Ovary (tissue), 9 donors: ENCODE data around the gene ABLIM2. TPM values are rescaled to one million over a fixed set of nuclear protein-coding genes. Genes with fewer than 3 reads are reported as not detected.

Source experiments
- DNase-seq, 5 donors: peaks; one replicate each; pipeline ENCODE4 v3.0.0-alpha.2; 2019 to 2020
- H3K27ac ChIP-seq, 2 donors: fragments of 200-600 bp; one replicate each; pipeline versions ENCODE4 v1.5.1 to v1.8.0; 2019 to 2022
- H3K27me3 ChIP-seq: fragments of 200-600 bp; one replicate; pipeline ENCODE4 v1.8.0; 2022
- H3K36me3 ChIP-seq: fragments of 200-600 bp; sonication (generic); one replicate; pipeline ENCODE4 v1.5.1; 2019
- H3K4me1 ChIP-seq: one replicate; pipeline ENCODE4 v1.8.1; 2013; ENCODE audit warnings: mild to moderate bottlenecking, moderate library complexity; ENCODE audit not compliant: insufficient read depth
- H3K4me3 ChIP-seq: fragments of 200-600 bp; sonication (generic); one replicate; pipeline ENCODE4 v1.5.1; 2017
- H3K9me3 ChIP-seq, 2 donors: fragments of 200-600 bp in 1 of 2; sonication (generic) in 1 of 2; one replicate each; pipeline versions ENCODE4 v1.5.1 to v1.8.1; 2013 to 2019; ENCODE audit warnings: mild to moderate bottlenecking in 1 of 2, moderate library complexity in 1 of 2
- EP300 ChIP-seq: sonication (generic); formaldehyde crosslinking; IDR thresholded peaks from one replicate; pipeline ENCODE4 v1.6.1; 2017; ENCODE audit warnings: antibody characterized with exemption
- POLR2A ChIP-seq: fragments of 450-650 bp; IDR thresholded peaks from one replicate; pipeline ENCODE4 v1.6.1; 2017; ENCODE audit warnings: antibody characterized with exemption, mild to moderate bottlenecking, moderate library complexity
- WGBS, 3 donors: extraction: QIAGEN DNeasy Blood & Tissue Kit in 1 of 3; methylation state at CpG; one replicate each; pipeline versions ENCODE4 v1.1.5 to v1.1.7; 2013 to 2017; 5-methylcytosine and 5-hydroxymethylcytosine counted together
- intact Hi-C, 4 donors: fragments of 100-400 bp; cut with DNase I; formaldehyde crosslinking; loops; one replicate each; pipeline versions ENCODE4 v1.11.0 to v1.15.1; 2022 to 2023
- polyA plus RNA-seq, 2 donors: library from polyadenylated mRNA; stranded (reverse); fragments of 200-250 nt in 1 of 2; fragments of 350-450 nt in 1 of 2; fragmentation: Illumina TruSeq in 1 of 2; extraction: RNeasy Lipid Tissue Mini Kit (QIAGEN cat#74804) in 1 of 2; gene quantifications; one replicate each; pipeline ENCODE4 v1.2.3, GENCODE V29; 2013 to 2014
- total RNA-seq, 7 donors: library from RNA; depleted of rRNA in 2 of 7; stranded (reverse); fragments of >200 nt in 2 of 7; fragmentation: NEBNext Ultra II Directional in 3 of 7; extraction: Animal tissue kit (Norgen Biotek cat#: 25700) in 3 of 7; gene quantifications; one replicate each; pipeline versions ENCODE4 v1.1.0 to v1.2.4, GENCODE V29; 2016 to 2023
- TF ChIP-seq, protein P1 (sequence below), 3 donors: fragments of 450-650 bp in 2 of 3; fragments of 200-600 bp in 1 of 3; IDR thresholded peaks; one replicate each; pipeline versions ENCODE4 v1.5.1 to v1.8.0; 2016 to 2022; ENCODE audit warnings: antibody characterized with exemption in 3 of 3, mild to moderate bottlenecking in 1 of 3
- donor health status: DM: no; HTN: no; CAD: no; lungs with moderate emphysema.
- donor health status: DM: no; HTN: no; CAD: no.
- donor health status: Bipolar disorder and iron deficiency.
- donor health status: DM: yes; HTN: yes; CAD: no.
- donor health status: DM: no; HTN: no; CAD: no.
- donor health status: DM: yes; HTN: yes; CAD: no.

The ABLIM2 gene
- total and polyA plus RNA-seq, 9 donors, result 0.81 to 7.9 (median 2.1) TPM

DNA sequence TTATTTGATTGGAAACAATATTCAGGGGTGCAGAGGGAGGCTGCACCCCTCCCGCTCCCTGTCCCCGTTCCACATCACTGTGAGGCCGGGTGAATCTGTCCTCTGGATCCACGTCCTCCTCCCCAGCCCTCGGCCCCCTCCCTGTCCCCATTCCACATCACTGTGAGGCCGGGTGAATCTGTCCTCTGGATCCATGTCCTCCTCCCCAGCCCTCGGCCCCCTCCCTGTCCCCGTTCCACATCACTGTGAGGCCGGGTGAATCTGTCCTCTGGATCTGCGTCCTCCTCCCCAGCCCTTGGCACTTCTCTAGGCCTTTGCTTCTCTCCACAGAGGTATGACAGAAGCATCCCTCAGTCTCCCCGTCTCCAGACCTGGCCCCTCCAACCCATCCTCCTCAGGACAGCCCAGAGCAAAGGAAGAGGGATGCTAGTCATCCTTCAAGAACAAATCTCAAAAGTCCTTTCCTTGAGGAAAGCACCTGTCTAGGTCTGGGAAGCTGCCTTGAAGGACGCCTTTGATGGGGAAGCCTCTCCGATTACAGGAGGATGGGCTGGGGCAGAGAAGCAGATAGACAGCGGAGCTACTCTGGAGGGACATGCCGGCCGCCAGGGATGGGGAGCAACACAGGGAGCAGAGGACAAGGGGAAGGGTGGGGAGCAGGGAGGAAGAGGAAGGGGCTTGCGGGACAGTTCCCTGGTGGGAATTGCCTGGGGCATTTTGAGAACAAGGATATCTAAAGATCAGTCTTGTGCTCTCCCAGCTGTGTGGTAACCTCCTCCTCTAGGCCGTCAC lies 208.1 kb downstream of the ABLIM2 start:
- Histone ChIP-seq H3K9me3 (no peaks in the 10 kb centered on the region), H3K4me1 (peaks cover 3% of the 10 kb centered on the region), H3K27ac (no peak overlapping the region), H3K36me3 (no peaks in the 10 kb centered on the region), H3K27me3 (no peaks in the 10 kb centered on the region), H3K4me3 (no peak overlapping the region)
- 89 to 90% (median 90%) methylated on average over 18 of the region's 18 CpGs for WGBS, 3 donors
- TF ChIP-seq EP300 (no peak), POLR2A (no peak)
- TF ChIP-seq, protein P1, sequence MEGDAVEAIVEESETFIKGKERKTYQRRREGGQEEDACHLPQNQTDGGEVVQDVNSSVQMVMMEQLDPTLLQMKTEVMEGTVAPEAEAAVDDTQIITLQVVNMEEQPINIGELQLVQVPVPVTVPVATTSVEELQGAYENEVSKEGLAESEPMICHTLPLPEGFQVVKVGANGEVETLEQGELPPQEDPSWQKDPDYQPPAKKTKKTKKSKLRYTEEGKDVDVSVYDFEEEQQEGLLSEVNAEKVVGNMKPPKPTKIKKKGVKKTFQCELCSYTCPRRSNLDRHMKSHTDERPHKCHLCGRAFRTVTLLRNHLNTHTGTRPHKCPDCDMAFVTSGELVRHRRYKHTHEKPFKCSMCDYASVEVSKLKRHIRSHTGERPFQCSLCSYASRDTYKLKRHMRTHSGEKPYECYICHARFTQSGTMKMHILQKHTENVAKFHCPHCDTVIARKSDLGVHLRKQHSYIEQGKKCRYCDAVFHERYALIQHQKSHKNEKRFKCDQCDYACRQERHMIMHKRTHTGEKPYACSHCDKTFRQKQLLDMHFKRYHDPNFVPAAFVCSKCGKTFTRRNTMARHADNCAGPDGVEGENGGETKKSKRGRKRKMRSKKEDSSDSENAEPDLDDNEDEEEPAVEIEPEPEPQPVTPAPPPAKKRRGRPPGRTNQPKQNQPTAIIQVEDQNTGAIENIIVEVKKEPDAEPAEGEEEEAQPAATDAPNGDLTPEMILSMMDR (IDR thresholded peaks at IDR 0.05), result no peak
- no peak for DNase-seq
- intact Hi-C loops, result no loop called here

DNA sequence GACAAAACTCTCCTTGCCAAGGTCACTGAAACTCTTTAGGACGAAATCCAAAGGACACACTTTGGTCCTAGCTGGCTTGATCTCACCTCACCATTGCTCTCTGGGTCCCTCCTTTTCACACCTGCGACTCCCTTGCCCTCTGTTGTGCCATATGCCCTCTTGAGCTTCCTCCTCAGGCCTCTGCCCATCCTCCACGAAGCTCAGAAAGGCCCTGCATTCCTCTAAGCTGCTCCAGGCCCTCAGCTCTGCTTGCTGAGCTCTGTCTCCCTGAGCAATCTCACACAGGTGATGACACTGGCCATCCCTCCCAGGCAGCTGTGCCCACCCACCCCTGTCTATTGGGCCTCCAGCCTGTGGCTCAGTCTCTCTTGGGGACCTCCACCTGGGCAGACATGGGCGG lies 208.9 kb downstream of the ABLIM2 start:
- no peak overlapping the region for H3K4me3 ChIP-seq
- intact Hi-C loops, result no loop called here
- no peaks in the 10 kb centered on the region for H3K9me3 ChIP-seq
- H3K36me3 ChIP-seq, result no peaks in the 10 kb centered on the region
- DNase-seq, result no peak
- no peaks in the 10 kb centered on the region for H3K27me3 ChIP-seq
- WGBS, 3 donors, result 80 to 84% (median 82%) methylated on average over 4 of the region's 4 CpGs
- H3K27ac ChIP-seq, result no peak overlapping the region
- TF ChIP-seq, protein P1 (IDR thresholded peaks at IDR 0.05), result no peak
- TF ChIP-seq EP300 (no peak), POLR2A (no peak)
- peaks cover 3% of the 10 kb centered on the region for H3K4me1 ChIP-seq

DNA sequence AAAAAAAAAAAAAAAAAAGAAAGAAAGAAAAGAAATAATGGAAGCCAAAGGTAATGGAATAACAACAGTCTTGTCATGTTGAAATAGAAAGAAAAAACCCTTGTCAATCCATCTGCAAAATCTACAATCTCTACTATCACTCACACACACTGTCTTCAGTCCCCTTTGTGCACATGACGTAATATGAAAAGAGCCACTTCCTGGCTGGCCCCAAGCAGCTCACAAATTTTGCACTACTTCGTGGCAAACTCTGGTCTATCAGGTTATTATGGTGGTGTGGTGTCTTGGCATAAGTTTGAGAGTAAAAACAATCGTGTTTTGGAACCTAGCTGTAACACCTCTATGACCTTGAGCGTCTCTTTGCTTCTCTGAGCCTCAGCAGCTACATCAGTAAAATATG lies 210.7 kb downstream of the ABLIM2 start:
- TF ChIP-seq, protein P1 (IDR thresholded peaks at IDR 0.05), result no peak
- TF ChIP-seq EP300, result no peak
- no peak for TF ChIP-seq POLR2A
- WGBS, 3 donors, result 60 to 77% (median 64%) methylated on average over 4 of the region's 4 CpGs
- intact Hi-C loops, result no loop called here
- Histone ChIP-seq H3K36me3 (no peaks in the 10 kb centered on the region), H3K4me3 (no peak overlapping the region), H3K27ac (no peak overlapping the region), H3K27me3 (no peaks in the 10 kb centered on the region), H3K9me3 (no peaks in the 10 kb centered on the region), H3K4me1 (peaks cover 3% of the 10 kb centered on the region)
- DNase-seq, result no peak

DNA sequence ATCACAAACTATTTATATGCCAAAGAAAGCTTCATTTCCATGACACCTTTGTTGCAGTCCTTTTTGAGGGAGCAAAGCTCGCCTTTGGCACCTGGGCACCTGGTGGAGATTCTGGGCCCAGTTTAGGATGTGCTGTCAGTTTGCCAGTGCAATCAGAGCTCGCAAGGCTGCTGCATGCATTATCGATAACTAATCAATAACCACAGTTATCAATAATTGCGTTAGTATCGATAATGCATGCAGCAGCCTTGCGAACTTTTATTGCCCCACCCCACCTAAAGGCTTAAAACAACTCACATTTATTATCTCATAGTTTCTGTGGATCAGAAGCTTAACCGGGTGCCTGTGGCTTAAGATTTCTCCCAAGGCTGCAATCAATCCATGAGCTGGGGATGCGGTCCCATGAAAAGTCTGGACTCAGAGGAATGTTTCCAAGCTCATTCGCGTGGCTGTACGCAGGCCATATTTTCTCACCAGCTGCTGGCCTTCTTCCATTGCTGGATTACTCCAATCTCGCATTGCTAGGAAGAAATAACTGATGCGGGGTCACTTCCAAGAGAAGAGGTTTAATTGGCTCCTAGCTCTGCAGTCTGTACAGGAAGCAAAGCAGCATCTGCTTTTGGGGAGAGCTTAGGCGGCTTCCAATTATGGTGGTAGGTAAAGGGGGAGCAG lies 212.8 kb downstream of the ABLIM2 start:
- TF ChIP-seq POLR2A, result no peak
- no peak for TF ChIP-seq EP300
- TF ChIP-seq, protein P1 (IDR thresholded peaks at IDR 0.05), result no peak
- intact Hi-C loops, result no loop called here
- Histone ChIP-seq H3K36me3 (no peaks in the 10 kb centered on the region), H3K27me3 (no peaks in the 10 kb centered on the region), H3K9me3 (no peaks in the 10 kb centered on the region), H3K4me3 (no peak overlapping the region), H3K4me1 (peaks cover 3% of the 10 kb centered on the region), H3K27ac (no peak overlapping the region)
- peak in 2 of 5 donors; percentile 31 to 62 for DNase-seq
- WGBS, 3 donors, result 38 to 48% (median 40%) methylated on average over 14 of the region's 14 CpGs
